Glomerular visceral epithelial cell (primary cell): ENCODE measurements around the gene MLLT10.

Experiments used
- DNase-seq: peaks from one replicate; pipeline ENCODE4 v3.0.0-alpha.2; 2016; ENCODE audit errors: extremely low spot score

Gene MLLT10

GRCh38 chr10:21501731-21502347, 32.2 kb upstream of the MLLT10 start:
- no peak for DNase-seq

DNA sequence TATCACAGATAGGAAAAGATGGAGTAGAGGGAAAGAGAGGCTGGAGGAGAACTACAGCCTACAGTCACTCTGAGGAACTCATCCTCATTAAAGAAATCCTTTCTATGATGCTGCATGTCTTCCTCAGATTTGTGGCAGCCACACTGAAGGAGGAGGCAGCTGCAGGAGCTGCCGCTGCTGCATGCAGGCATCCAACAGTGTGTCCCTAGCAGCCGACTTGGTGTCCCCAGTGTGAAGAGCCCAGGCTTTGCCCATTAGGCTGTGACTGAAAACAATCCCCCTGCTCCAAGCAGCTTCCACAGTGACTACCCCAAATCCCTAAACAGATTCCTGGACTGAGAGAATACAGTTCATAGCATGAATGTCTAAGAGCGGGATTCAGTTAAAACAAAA, 31.7 kb upstream of the MLLT10 start:
- no peak for DNase-seq

GRCh38 chr10:21503542-21503941, 30.5 kb upstream of the MLLT10 start:
- DNase-seq = no peak

- no peak for DNase-seq
Observed at GRCh38 chr10:21505711-21506278, 28.2 kb upstream of the MLLT10 start.

DNA sequence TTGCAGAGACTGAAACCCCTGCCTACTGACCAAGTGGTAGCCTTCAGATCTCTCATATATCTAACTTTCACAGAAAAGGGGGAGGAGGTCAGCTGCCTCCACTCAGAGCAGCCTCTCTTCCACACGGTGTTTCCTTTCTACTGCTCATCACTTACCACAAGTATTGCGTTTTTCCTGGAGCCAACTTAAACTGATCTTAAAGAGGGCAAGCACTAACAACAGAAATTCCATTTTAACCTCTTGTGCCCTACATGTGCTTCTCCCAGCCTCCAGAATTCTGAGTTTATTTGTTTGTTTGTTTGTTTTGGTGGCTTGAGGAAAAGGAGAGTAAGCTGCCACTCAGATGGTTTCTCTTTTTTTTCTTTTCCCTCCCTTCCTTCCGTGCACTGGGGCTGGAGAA, 27.7 kb upstream of the MLLT10 start:
- no peak for DNase-seq

DNA sequence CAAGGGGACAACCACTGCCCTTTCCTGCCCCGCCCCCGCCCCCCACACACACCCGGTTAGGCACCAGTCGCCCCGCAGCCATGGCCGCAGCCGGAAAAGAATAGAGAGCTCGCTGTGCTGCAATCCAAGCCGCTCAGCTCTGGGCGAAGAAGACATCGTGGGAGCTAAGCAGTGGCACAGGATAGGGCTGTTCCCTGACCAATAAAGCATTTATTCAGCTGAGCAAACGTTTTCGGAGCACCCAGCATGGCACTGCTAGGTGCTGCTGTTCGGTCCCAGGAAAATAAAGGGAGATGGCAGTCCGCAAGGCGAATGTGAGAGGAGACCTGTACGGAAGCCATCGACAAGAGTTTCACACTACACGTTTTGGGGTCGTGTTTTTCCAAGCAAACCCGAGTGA, 26.9 kb upstream of the MLLT10 start:
- no peak for DNase-seq

DNA sequence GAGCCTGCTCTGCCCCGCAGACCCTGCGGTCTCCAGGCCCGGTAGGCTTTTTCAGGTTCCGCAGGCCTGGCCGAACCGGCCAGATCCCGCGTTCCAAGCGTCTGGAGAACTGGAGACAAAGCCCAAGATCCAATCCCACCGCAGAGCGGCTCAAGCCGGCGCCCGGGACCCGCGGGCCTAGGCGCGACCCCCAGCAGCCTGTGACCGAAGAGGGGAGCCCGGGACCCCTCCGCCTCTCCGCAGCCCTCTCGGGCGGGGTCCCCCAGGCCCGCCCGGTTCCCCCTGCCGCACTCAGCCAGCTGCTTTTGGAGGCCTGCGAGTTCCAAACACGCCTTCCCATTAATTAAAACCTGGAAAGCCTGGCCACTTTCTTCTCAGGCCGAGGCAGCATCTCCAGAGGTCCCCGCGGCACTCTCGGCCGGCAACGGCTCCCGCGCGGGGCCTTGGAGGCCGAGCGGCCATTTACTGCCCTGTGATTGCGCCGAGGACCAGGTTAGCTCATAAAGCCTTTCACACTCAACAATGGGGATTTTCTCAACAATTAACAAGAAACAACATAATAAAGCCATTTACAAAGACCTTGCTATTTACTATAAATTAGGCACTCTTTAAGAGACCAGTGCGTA, 25.2 kb upstream of the MLLT10 start:
- DNase-seq = no peak

DNA sequence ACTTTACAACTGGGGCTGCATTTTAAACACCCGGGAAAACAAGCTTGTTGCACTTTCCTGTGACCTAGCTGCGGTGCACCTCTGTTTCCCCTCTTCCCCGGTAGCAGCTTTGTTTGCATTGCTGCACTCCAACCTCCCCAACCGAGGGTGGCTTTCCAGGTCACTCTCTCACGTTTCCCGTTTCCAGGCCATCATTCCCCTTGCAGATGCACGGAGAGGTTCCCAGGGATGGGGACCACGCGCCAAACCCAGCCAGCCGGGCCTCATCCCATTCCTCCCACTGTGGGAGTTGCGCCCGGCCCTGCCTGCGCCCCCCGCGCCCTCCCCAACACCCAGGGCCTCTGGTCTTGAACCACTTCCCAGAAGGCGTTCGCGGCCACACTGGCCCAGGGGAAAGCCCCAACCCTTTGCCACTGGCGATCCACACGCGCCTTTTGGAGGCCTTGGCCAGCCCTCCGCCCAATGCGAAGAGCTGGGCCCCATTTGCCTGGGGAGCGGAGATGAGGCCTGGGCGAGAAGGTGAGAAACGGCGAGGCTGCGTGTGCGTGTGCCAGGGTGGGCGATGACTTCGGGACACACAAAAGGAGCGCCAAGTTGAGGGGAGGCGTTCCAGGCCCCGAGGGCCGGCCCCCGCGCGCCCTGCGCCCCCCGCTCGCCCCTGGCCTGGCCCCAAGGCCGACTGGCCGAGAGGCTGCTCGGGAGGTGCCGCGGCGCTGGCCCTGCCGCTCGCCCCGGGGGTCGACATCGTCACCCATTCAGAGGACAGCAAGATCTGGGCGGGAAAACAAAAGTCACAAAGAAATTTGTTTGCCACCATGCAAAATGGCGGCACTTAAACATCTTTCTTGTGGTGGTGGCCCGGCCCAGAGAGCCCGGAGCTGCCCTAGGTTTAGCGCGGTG, 24.4 kb upstream of the MLLT10 start:
- DNase-seq = no peak

GRCh38 chr10:21510241-21511094, 23.6 kb upstream of the MLLT10 start:
- no peak for DNase-seq

- DNase-seq = no peak
Observed at GRCh38 chr10:21511095-21511570, 22.9 kb upstream of the MLLT10 start.

DNA sequence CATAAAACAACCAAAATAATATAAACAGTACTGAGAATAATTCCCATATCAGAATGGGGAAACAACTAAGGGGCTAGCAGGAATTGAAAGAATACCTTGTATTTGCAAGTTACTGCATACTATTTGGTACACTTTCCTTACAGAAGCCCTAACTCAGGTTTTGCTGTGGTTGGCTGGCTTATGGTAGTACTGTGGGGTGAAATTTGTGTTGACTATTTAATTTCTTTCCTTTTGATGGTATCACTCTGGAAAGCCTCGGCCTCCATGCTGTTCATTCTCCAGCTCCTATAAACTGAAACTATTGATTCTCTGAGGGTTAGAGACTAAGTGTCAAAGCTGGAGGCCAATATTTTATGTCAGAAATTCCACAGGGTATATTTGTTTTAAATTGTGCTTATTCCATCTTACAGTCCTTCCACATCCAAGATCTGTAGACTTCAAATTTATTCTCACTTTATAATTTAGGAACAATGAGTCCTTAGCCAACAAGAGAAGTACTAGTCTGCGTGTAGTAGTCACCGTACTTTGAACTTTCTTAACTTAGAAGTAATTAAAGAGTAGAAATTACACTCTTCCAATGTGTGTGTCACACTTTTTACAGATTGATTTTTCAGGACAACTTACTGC, 22.0 kb upstream of the MLLT10 start:
- DNase-seq = no peak

GRCh38 chr10:21512573-21513404, 21.2 kb upstream of the MLLT10 start:
- no peak for DNase-seq

- no peak for DNase-seq
Observed at GRCh38 chr10:21513405-21513788, 20.6 kb upstream of the MLLT10 start.

GRCh38 chr10:21514129-21514817, 19.8 kb upstream of the MLLT10 start:
- no peak for DNase-seq

- no peak for DNase-seq
Observed at GRCh38 chr10:21514818-21515351, 19.1 kb upstream of the MLLT10 start.

- no peak for DNase-seq
Observed at GRCh38 chr10:21515361-21516241, 18.4 kb upstream of the MLLT10 start.

DNA sequence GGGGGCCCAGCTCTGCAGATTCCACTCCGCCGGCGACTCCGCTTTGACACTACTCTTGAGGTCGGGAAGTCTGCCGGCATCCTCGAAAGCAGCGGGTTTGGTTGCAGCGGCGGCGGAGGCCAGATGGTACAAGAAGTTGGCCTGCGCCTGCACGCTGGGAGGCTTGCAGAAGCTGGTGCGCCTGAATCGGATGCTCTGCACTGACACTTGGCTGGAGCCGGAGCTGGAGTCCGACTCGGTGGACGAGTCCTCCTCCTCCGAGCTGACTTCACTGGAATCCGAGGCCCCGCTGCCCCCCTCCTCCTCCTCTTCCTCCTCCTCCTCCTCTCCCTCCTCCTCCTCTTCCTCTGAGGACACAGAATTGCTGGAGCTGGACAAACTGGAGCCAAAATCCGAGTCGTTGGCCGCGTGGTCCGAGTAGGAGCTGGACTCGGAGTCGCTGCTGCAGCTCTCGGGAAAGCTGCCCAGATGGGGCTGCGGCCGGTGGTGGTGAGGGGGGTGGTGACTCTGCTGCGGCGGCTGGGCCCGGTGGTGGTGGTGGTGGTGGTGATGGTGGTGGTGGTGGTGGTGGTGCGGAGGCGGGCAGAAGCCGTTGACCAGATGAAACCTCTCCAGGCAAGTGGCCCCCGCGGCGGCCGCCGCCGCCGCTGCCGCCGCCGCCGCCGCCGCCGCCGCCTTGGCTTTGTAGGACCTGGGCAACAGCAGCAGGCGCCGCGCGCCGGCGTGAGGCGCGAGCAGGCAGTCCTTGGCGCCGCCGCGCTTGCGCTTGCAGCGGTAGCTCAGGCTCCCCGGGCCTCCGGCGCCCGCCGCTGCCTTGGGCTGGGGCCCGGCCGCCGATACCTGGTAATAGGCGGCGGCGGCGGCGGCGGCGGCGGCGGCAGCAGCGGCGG, 17.5 kb upstream of the MLLT10 start:
- peak; percentile 73 for DNase-seq
